K562 (cell line): Measurements from ENCODE around the gene CPT1A. TPM values are rescaled to one million over a fixed set of nuclear protein-coding genes. Genes with fewer than 3 reads are reported as not detected.

Source experiments
- ATAC-seq: fragments of 200-7000 bp; cut with Tn5 transposase; 3 replicates; pipeline ENCODE4 v1.9.1; 2020; ENCODE audit warnings: moderate library complexity
- BruUV-seq: library from RNA; stranded (reverse); fragments of 400-500 nt; replicated peaks from 2 replicates; lab custom pipeline; 2021; lab: Mats Ljungman, UMichigan
- CTCF ChIA-PET: fragments of 300-600 bp; formaldehyde crosslinking; extraction: SDS; loops from one replicate; lab custom pipeline; 2021; ENCODE audit warnings: low intra/inter-chr PET ratio; lab: Yijun Ruan, JAX
- POLR2A ChIA-PET: fragments of 300-600, 350-650 bp; sonication (Branson Sonifier 250); formaldehyde crosslinking; extraction: SDS; loops from one replicate; lab custom pipeline; 2021; ENCODE audit warnings: antibody characterized with exemption, inconsistent platforms; lab: Yijun Ruan, JAX
- DNase-seq, 4 experiments: peaks; one replicate each; pipeline versions ENCODE4 v3.0.0 to v3.0.0-alpha.2; 2011 to 2018; ENCODE audit warnings: low spot score in 3 of 4, mixed read lengths in 3 of 4; ENCODE audit errors: extremely low read depth in 1 of 4
- FAIRE-seq: peaks from 2 replicates; lab custom pipeline; 2011; peaks lifted over from hg19 to GRCh38; lab: Jason Lieb, UNC
- H2AFZ ChIP-seq: 2 replicates; pipeline ENCODE4 v1.6.0; 2011; ENCODE audit warnings: low read depth, low read length, control low read depth, inconsistent platforms
- H3K27ac ChIP-seq: fragments of 200-600 bp; 3 replicates; pipeline ENCODE4 v1.8.0; 2011; ENCODE audit warnings: low read depth, mild to moderate bottlenecking, control low read depth, inconsistent platforms, low read length, moderate library complexity, mixed read lengths; ENCODE audit errors: extremely low read depth
- H3K27me3 ChIP-seq, 2 experiments: fragments of 300-600 bp in 1 of 2; 2 replicates in 1 of 2; 3 replicates in 1 of 2; pipeline versions ENCODE4 v1.6.0 to v1.8.0; 2011; ENCODE audit warnings: inconsistent platforms in 2 of 2, low read length in 2 of 2, mild to moderate bottlenecking in 1 of 2, mixed read lengths in 1 of 2, moderate library complexity in 1 of 2; ENCODE audit not compliant: control insufficient read depth in 2 of 2, insufficient read depth in 2 of 2
- H3K36me3 ChIP-seq: fragments of 300-600 bp; 3 replicates; pipeline ENCODE4 v1.8.0; 2011; ENCODE audit warnings: mild to moderate bottlenecking, low read length, inconsistent platforms; ENCODE audit not compliant: control insufficient read depth, insufficient read depth
- H3K4me1 ChIP-seq, 2 experiments: fragments of 200-600 bp in 1 of 2; replicated peaks in 1 of 2; 2 replicates in 1 of 2; 3 replicates in 1 of 2; pipeline versions ENCODE4 v1.5.1 to v1.8.0; 2011; ENCODE audit warnings: inconsistent platforms in 2 of 2, low read length in 2 of 2, mild to moderate bottlenecking in 1 of 2, mixed read lengths in 1 of 2, moderate library complexity in 1 of 2; ENCODE audit not compliant: control insufficient read depth in 2 of 2, insufficient read depth in 2 of 2
- H3K4me2 ChIP-seq: 2 replicates; pipeline ENCODE4 v1.6.1; 2011; ENCODE audit warnings: low read length, control low read depth, inconsistent platforms, mixed read lengths; ENCODE audit not compliant: insufficient read depth
- H3K4me3 ChIP-seq: fragments of 200-600 bp; sonication (generic), shearing (Covaris generic); 2 replicates; pipeline ENCODE4 v1.5.1; 2016; ENCODE audit warnings: control low read depth, inconsistent platforms
- H3K79me2 ChIP-seq: fragments of 200-600 bp; 3 replicates; pipeline ENCODE4 v1.8.0; 2011; ENCODE audit warnings: low read length, inconsistent platforms; ENCODE audit not compliant: control insufficient read depth, insufficient read depth
- H3K9ac ChIP-seq, 2 experiments: 2 replicates each; pipeline versions ENCODE4 v1.6.0 to v1.6.1; 2011; ENCODE audit warnings: low read depth in 2 of 2, low read length in 2 of 2, control low read depth in 1 of 2, inconsistent platforms in 1 of 2, mild to moderate bottlenecking in 1 of 2, mixed read lengths in 1 of 2; ENCODE audit not compliant: insufficient read depth in 1 of 2
- H3K9me1 ChIP-seq: one replicate; pipeline ENCODE4 v1.6.0; 2011; ENCODE audit warnings: inconsistent platforms, mild to moderate bottlenecking, low read length, moderate library complexity; ENCODE audit not compliant: control insufficient read depth, insufficient read depth
- H3K9me3 ChIP-seq: replicated peaks from 2 replicates; pipeline ENCODE4 v1.5.1; 2011; ENCODE audit warnings: low read depth, low read length, inconsistent platforms; ENCODE audit not compliant: control insufficient read depth, insufficient read depth
- H4K20me1 ChIP-seq: replicated peaks from 2 replicates; pipeline ENCODE4 v1.6.1; 2011; ENCODE audit warnings: low read length, inconsistent platforms, mixed read lengths; ENCODE audit not compliant: control insufficient read depth, insufficient read depth
- ARID3A ChIP-seq: IDR thresholded peaks from 2 replicates; pipeline ENCODE4 v1.6.1; 2012; ENCODE audit warnings: low read depth, low read length, improper control_type of control experiment, borderline replicate concordance
- IRF2 ChIP-seq: sonication (generic); formaldehyde crosslinking; IDR thresholded peaks from 2 replicates; pipeline ENCODE4 v1.8.1; 2022; ENCODE audit warnings: mild to moderate bottlenecking, missing genetic modification reagents
- MTF1 ChIP-seq: fragments of 250-450 bp; sonication (Bioruptor Pico); IDR thresholded peaks from 2 replicates; pipeline ENCODE4 v1.9.0; 2021; ENCODE audit warnings: moderate library complexity, mild to moderate bottlenecking, inconsistent platforms, borderline replicate concordance
- PML ChIP-seq: IDR thresholded peaks from 2 replicates; pipeline ENCODE4 v1.6.1; 2012; ENCODE audit warnings: low read length, inconsistent platforms
- SPI1 ChIP-seq: IDR thresholded peaks from 2 replicates; pipeline ENCODE4 v1.6.1; 2011; ENCODE audit warnings: low read depth, low read length, control low read depth, borderline replicate concordance
- ZKSCAN3 ChIP-seq: fragments of 250-450 bp; sonication (Bioruptor Pico); IDR thresholded peaks from 2 replicates; pipeline ENCODE4 v1.4.0; 2020
- WGBS: fragments of 100-300 bp; shearing (Covaris generic); methylation state at CpG from one replicate; pipeline ENCODE4 v1.1.6; 2016; ENCODE audit warnings: low coverage, mixed read lengths; ENCODE audit not compliant: insufficient coverage; ENCODE audit errors: missing lambda C conversion rate; 5-methylcytosine and 5-hydroxymethylcytosine counted together
- in situ Hi-C: fragments of 300-500 bp; cut with MboI; formaldehyde crosslinking; loops from 4 replicates; pipeline ENCODE4 v1.15.0; 2018; ENCODE audit warnings: inconsistent platforms, mixed read lengths
- intact Hi-C: fragments of 100-400 bp; cut with micrococcal nuclease; formaldehyde crosslinking; loops from 2 replicates; pipeline ENCODE4 v1.14.2; 2022
- polyA plus RNA-seq, 8 experiments: library from polyadenylated mRNA; depleted of rRNA in 4 of 8; stranded (reverse) in 5 of 8; unstranded in 3 of 8; fragments of >200 nt; fragmentation: Nextera tagmentation in 2 of 8; fragmentation: Illumina TruSeq in 1 of 8; extraction: Ambion mirVana in 2 of 8; extraction: Trizol in 1 of 8; gene quantifications; 2 replicates each; pipeline versions ENCODE4 v1.2.1 to v1.2.3, GENCODE V29; 2011 to 2014; ENCODE audit warnings: inconsistent platforms in 1 of 8, missing spikeins in 1 of 8
- total RNA-seq, 7 experiments: library from RNA; depleted of rRNA in 6 of 7; stranded (reverse); fragments of >200 nt in 6 of 7; fragmentation: Illumina TruSeq in 2 of 7; extraction: Trizol in 2 of 7; gene quantifications; 2 replicates each; pipeline versions ENCODE4 v1.2.1 to v1.2.3, GENCODE V29; 2011 to 2021; ENCODE audit warnings: low replicate concordance in 1 of 7
- TF ChIP-seq, protein P1 (sequence below): fragments of 250-450 bp; sonication (Bioruptor Pico); IDR thresholded peaks from 2 replicates; pipeline ENCODE4 v1.5.0; 2021
- TF ChIP-seq, protein P2 (sequence below): fragments of 200-600 bp; sonication (generic); IDR thresholded peaks from one replicate; pipeline ENCODE4 v1.6.1; 2012; ENCODE audit warnings: mild to moderate bottlenecking, low read depth, low read length, inconsistent platforms

CPT1A gene
- total and polyA plus RNA-seq, 9 of the 15 experiments (the other 6 are each of a cell fraction or from before 2014, with no cell fraction given), result 2.6 to 29.1 (median 12.3) TPM

DNA sequence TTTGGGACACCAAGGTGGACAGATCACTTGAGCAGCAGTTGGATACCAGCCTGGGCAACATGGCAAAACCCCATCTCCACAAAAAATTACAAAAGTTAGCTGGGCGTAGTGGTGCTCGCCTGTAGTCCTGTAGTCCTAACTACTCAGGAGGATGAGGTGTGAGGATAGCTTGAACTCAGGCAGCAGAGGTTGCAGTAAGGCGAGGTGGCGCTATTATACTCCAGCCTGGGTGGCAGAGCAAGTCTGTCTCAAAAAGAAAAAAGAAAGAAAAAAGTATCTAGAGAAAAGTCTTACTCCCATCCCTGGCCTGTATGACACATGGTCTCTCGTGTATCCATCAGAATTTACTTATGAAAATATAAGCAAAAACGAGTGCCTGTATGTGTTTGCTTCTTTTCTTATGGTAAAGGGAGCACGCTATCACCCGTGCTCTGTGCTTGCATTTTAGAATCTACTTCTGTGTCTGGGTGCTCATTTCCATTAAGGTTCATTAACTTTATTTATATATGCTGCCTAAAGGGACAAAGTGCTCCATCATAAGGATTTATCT is 15.4 kb upstream of the CPT1A start:
- Histone ChIP-seq H3K9ac (no peak overlapping the region), H3K79me2 (no peaks in the 10 kb centered on the region), H3K4me3 (no peak overlapping the region), H3K4me2 (no peak overlapping the region), H3K27me3 (peaks cover 0 to 8% of the 10 kb centered on the region in 2 experiments; a peak in 2 of 5 replicates), H3K9me3 (no peaks in the 10 kb centered on the region), H3K27ac (no peak overlapping the region), H3K9me1 (no peaks in the 10 kb centered on the region), H3K4me1 (peaks cover 14 to 22% of the 10 kb centered on the region in 2 experiments), H3K36me3 (no peaks in the 10 kb centered on the region), H4K20me1 (no peaks in the 10 kb centered on the region), H2AFZ (peak overlapping the region; percentile 48; the same call in 1 of the 2 replicates)
- CTCF ChIA-PET, result no interaction called here
- ATAC-seq, result peak; percentile 46; the same call in 2 of the 3 replicates
- no TSS peak for BruUV-seq
- in situ Hi-C loops (no loop called here), intact Hi-C loops (no loop called here)
- POLR2A ChIA-PET, result interaction anchor here (0.8 kb wide), 1 partner anchor 10 kb away, joined by 3 read pairs; no protein-coding TSS in a partner anchor
- DNase-seq, result no peak
- WGBS, result 59% methylated on average over 8 of the region's 8 CpGs
- peak; percentile 32 for FAIRE-seq
- TF ChIP-seq MTF1, result no peak
- no peak for TF ChIP-seq ZKSCAN3 (CRISPR knock-in tag)
- TF ChIP-seq IRF2 (CRISPR knock-in tag), result no peak
- TF ChIP-seq, protein P1, sequence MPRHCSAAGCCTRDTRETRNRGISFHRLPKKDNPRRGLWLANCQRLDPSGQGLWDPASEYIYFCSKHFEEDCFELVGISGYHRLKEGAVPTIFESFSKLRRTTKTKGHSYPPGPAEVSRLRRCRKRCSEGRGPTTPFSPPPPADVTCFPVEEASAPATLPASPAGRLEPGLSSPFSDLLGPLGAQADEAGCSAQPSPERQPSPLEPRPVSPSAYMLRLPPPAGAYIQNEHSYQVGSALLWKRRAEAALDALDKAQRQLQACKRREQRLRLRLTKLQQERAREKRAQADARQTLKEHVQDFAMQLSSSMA, result no peak
- TF ChIP-seq, protein P2, sequence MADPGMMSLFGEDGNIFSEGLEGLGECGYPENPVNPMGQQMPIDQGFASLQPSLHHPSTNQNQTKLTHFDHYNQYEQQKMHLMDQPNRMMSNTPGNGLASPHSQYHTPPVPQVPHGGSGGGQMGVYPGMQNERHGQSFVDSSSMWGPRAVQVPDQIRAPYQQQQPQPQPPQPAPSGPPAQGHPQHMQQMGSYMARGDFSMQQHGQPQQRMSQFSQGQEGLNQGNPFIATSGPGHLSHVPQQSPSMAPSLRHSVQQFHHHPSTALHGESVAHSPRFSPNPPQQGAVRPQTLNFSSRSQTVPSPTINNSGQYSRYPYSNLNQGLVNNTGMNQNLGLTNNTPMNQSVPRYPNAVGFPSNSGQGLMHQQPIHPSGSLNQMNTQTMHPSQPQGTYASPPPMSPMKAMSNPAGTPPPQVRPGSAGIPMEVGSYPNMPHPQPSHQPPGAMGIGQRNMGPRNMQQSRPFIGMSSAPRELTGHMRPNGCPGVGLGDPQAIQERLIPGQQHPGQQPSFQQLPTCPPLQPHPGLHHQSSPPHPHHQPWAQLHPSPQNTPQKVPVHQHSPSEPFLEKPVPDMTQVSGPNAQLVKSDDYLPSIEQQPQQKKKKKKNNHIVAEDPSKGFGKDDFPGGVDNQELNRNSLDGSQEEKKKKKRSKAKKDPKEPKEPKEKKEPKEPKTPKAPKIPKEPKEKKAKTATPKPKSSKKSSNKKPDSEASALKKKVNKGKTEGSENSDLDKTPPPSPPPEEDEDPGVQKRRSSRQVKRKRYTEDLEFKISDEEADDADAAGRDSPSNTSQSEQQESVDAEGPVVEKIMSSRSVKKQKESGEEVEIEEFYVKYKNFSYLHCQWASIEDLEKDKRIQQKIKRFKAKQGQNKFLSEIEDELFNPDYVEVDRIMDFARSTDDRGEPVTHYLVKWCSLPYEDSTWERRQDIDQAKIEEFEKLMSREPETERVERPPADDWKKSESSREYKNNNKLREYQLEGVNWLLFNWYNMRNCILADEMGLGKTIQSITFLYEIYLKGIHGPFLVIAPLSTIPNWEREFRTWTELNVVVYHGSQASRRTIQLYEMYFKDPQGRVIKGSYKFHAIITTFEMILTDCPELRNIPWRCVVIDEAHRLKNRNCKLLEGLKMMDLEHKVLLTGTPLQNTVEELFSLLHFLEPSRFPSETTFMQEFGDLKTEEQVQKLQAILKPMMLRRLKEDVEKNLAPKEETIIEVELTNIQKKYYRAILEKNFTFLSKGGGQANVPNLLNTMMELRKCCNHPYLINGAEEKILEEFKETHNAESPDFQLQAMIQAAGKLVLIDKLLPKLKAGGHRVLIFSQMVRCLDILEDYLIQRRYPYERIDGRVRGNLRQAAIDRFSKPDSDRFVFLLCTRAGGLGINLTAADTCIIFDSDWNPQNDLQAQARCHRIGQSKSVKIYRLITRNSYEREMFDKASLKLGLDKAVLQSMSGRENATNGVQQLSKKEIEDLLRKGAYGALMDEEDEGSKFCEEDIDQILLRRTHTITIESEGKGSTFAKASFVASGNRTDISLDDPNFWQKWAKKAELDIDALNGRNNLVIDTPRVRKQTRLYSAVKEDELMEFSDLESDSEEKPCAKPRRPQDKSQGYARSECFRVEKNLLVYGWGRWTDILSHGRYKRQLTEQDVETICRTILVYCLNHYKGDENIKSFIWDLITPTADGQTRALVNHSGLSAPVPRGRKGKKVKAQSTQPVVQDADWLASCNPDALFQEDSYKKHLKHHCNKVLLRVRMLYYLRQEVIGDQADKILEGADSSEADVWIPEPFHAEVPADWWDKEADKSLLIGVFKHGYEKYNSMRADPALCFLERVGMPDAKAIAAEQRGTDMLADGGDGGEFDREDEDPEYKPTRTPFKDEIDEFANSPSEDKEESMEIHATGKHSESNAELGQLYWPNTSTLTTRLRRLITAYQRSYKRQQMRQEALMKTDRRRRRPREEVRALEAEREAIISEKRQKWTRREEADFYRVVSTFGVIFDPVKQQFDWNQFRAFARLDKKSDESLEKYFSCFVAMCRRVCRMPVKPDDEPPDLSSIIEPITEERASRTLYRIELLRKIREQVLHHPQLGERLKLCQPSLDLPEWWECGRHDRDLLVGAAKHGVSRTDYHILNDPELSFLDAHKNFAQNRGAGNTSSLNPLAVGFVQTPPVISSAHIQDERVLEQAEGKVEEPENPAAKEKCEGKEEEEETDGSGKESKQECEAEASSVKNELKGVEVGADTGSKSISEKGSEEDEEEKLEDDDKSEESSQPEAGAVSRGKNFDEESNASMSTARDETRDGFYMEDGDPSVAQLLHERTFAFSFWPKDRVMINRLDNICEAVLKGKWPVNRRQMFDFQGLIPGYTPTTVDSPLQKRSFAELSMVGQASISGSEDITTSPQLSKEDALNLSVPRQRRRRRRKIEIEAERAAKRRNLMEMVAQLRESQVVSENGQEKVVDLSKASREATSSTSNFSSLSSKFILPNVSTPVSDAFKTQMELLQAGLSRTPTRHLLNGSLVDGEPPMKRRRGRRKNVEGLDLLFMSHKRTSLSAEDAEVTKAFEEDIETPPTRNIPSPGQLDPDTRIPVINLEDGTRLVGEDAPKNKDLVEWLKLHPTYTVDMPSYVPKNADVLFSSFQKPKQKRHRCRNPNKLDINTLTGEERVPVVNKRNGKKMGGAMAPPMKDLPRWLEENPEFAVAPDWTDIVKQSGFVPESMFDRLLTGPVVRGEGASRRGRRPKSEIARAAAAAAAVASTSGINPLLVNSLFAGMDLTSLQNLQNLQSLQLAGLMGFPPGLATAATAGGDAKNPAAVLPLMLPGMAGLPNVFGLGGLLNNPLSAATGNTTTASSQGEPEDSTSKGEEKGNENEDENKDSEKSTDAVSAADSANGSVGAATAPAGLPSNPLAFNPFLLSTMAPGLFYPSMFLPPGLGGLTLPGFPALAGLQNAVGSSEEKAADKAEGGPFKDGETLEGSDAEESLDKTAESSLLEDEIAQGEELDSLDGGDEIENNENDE, result no peak
- no peak for TF ChIP-seq SPI1
- TF ChIP-seq ARID3A, result no peak
- no peak for TF ChIP-seq PML
